Fibroblast of mammary gland (primary cell): Measurements from ENCODE around the gene ZFP3.

Source experiments
- DNase-seq: peaks from one replicate; pipeline ENCODE4 v3.0.0-alpha.2; 2010; ENCODE audit warnings: low read depth
- H3K4me3 ChIP-seq: 2 replicates; pipeline ENCODE4 v1.5.1; 2011; ENCODE audit warnings: low read depth, mild to moderate bottlenecking, low read length, moderate library complexity; ENCODE audit not compliant: control insufficient read depth
- TF ChIP-seq, protein P1 (sequence below): conservative IDR thresholded peaks from 2 replicates; pipeline ENCODE4 v1.5.1; 2011; ENCODE audit warnings: low read depth, low read length, inconsistent platforms; ENCODE audit not compliant: control insufficient read depth, insufficient read depth

The ZFP3 gene

DNA sequence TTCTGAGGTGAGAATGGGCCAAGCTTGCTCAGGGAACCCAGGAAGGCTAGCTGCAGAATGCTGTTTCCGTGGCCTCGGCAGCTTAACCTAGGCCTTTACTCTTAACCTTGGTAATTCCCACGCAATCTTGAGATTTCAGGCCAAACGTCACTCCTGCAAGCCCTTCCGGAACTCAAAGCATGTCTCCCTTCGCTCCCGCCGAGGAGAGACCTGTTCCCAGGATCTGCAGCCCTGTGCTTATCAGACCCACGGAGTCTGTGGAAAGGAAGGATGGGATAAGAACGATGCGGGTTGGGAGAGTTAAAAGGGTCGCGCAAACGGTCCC, 524 bp upstream of the ZFP3 start:
- TF ChIP-seq, protein P1, sequence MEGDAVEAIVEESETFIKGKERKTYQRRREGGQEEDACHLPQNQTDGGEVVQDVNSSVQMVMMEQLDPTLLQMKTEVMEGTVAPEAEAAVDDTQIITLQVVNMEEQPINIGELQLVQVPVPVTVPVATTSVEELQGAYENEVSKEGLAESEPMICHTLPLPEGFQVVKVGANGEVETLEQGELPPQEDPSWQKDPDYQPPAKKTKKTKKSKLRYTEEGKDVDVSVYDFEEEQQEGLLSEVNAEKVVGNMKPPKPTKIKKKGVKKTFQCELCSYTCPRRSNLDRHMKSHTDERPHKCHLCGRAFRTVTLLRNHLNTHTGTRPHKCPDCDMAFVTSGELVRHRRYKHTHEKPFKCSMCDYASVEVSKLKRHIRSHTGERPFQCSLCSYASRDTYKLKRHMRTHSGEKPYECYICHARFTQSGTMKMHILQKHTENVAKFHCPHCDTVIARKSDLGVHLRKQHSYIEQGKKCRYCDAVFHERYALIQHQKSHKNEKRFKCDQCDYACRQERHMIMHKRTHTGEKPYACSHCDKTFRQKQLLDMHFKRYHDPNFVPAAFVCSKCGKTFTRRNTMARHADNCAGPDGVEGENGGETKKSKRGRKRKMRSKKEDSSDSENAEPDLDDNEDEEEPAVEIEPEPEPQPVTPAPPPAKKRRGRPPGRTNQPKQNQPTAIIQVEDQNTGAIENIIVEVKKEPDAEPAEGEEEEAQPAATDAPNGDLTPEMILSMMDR: no peak
- H3K4me3 ChIP-seq: peak overlapping the region; percentile 62
- DNase-seq: no peak

DNA sequence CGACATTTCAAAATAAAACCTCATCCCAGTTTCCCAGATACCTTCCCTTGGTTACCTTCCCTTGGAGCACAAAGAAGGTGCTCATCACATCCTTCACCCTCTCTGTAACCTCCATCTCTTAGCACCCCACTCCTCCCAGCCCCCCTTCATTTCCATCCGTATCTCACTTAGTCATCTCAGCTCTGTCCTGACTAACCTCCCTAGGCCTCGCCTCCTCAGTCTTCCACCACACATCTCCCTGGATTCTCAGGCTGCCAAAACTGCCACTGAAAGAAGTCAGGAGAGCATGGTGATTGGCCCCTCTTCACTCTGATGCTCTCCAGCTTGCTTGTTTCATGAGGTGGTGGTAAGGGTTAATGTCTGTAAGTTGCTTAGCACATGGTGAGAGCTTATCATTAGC, 2.3 kb downstream of the ZFP3 start:
- TF ChIP-seq, protein P1: no peak
- DNase-seq: no peak
- no peak overlapping the region for H3K4me3 ChIP-seq

DNA sequence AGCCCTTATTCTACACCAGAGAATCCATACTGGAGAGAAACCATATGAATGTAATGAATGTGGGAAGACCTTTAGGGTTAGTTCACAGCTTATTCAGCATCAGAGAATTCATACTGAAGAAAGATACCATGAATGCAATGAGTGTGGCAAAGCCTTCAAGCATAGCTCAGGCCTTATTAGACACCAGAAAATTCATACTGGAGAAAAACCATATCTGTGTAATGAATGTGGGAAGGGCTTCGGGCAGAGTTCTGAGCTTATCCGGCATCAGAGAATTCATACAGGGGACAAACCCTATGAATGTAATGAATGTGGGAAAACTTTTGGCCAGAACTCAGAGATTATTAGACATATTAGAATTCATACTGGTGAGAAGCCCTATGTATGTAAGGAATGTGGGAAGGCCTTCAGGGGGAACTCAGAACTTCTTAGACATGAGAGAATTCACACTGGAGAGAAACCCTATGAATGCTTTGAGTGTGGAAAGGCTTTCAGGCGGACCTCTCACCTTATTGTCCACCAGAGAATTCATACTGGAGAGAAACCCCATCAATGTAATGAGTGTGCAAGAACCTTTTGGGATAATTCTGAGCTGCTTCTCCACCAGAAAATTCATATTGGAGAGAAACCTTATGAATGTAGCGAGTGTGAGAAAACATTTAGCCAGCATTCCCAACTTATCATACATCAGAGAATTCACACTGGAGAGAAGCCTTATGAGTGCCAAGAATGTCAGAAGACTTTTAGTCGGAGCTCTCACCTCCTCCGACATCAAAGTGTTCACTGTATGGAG, 14.1 kb downstream of the ZFP3 start:
- DNase-seq: no peak
- no peak overlapping the region for H3K4me3 ChIP-seq
- TF ChIP-seq, protein P1: no peak

DNA sequence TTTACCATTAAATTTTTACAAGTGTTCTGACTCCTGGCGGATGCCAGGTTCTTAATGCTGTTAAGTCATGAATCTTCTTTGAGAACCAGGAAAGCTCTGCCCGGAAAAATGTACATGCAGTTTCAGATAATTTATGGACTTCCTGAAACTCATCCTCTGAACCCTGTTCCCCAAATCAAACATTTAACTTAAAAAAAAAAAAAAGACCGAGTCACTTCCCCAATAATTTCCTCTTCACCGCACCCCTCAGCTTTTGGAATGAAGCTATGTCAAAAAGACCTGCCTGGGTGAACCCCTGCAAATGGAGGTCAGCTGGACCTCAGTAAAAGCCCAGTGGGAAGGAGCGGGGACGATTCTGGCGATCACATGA, 18.4 kb downstream of the ZFP3 start:
- DNase-seq: no peak
- no peak overlapping the region for H3K4me3 ChIP-seq
- TF ChIP-seq, protein P1: no peak

DNA sequence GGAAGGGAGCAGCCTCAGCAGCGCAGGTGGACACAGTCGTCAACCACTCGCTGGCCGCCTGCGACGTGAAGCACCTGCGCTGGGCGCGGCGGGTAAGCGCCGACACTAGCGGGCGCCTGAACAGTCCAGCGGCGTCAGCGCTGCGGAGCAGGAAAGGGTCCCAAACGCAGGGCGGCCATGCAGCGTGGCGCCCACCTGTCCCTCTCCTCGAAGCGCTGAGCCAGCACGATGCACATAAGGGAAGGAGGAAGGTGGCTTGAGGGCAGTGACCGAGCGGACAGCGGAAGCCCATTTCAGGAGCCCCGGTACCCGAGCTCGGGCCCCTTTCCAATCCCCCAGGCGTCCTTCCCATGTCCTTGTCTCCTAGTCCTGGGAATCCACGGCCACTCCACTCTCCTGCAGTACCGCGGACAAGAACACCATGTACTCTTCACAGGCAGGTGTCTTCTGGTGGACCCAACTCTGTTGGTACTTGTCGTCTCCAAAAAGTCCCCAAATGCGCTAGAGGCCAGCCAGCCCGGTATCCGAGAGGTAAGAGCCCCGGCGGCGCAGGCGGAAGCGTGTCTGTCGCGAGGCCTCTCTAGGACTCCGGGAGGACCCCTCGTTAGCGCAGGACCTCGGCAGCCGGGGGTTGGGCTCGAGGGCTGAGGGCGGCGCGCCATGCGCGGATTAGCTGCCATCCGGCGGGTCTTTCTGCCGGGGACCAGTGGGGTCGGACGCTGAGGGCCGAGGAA, 19.0 kb downstream of the ZFP3 start:
- no peak for DNase-seq
- TF ChIP-seq, protein P1: no peak
- no peak overlapping the region for H3K4me3 ChIP-seq

DNA sequence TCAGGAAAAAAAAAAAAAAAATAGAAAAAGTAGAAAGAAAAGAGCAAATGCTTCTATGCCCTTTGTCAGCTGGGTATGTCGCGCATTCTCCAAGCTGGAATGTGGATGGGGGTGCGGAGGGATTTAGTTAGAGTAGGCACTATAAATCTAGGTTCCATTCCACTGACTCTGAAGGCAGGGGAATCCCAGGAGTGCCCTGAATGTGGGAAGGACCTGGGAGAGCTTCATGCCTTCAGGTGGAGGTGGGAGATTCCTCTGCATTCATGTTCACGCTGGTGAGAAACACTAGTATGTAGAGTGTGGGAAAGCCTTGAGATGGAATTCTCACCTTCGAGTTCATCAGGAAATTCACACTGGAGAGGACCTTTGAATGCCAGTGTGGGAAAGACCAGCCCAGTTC, 21.0 kb downstream of the ZFP3 start:
- TF ChIP-seq, protein P1: no peak
- H3K4me3 ChIP-seq: no peak overlapping the region
- no peak for DNase-seq
